IMR-90 (cell line): Measurements from ENCODE around the gene TMEM63B. TPM values are rescaled to one million over a fixed set of nuclear protein-coding genes. Genes with fewer than 3 reads are reported as not detected.
"Not testable (repeated sequence)": the region's sequence is repeated elsewhere in the genome, so short reads cannot be mapped to it uniquely, and the experiment has no call there.

Experiments
- ATAC-seq: fragments of 200-7000 bp; cut with Tn5 transposase; 2 replicates; pipeline ENCODE4 v1.9.1; 2020; ENCODE audit warnings: low read depth, mild to moderate bottlenecking, moderate library complexity
- BruUV-seq: library from RNA; stranded (reverse); fragments of 400-500 nt; replicated peaks from 2 replicates; lab custom pipeline; 2021; lab: Mats Ljungman, UMichigan
- CTCF ChIA-PET: fragments of 300-600 bp; formaldehyde crosslinking; extraction: SDS; loops from one replicate; lab custom pipeline; 2021; ENCODE audit warnings: antibody characterized with exemption; lab: Yijun Ruan, JAX
- POLR2A ChIA-PET: fragments of 300-600 bp; sonication (Branson Sonifier 250); formaldehyde crosslinking; loops from one replicate; lab custom pipeline; 2022; ENCODE audit warnings: antibody characterized with exemption; ENCODE audit not compliant: unreplicated experiment; lab: Charles Lee
- DNase-seq: peaks from one replicate; pipeline ENCODE4 v3.0.0; 2013
- H2AFZ ChIP-seq: replicated peaks from 2 replicates; pipeline ENCODE3; 2013; ENCODE audit warnings: low read length, mild to moderate bottlenecking; ENCODE audit not compliant: poor library complexity
- H2AK5ac ChIP-seq: 2 replicates; pipeline ENCODE4 v1.6.1; 2013; ENCODE audit warnings: low read depth, low read length, inconsistent platforms
- H2AK9ac ChIP-seq: replicated peaks from 2 replicates; pipeline ENCODE3; 2013; ENCODE audit warnings: mild to moderate bottlenecking, low read depth, low read length, moderate library complexity; ENCODE audit not compliant: poor library complexity
- H2BK120ac ChIP-seq: 2 replicates; pipeline ENCODE4 v1.6.1; 2013; ENCODE audit warnings: low read depth, low read length, inconsistent platforms
- H2BK15ac ChIP-seq: 3 replicates; pipeline ENCODE4 v1.6.1; 2013; ENCODE audit warnings: low read depth, low read length, inconsistent platforms
- H2BK20ac ChIP-seq: 2 replicates; pipeline ENCODE4 v1.6.1; 2013; ENCODE audit warnings: low read depth, mild to moderate bottlenecking, inconsistent platforms, low read length, moderate library complexity
- H2BK5ac ChIP-seq: 2 replicates; pipeline ENCODE4 v1.6.1; 2013; ENCODE audit warnings: mild to moderate bottlenecking, low read depth, low read length, inconsistent platforms; ENCODE audit not compliant: poor library complexity, severe bottlenecking
- H3K14ac ChIP-seq: replicated peaks from 2 replicates; pipeline ENCODE4 v1.6.1; 2013; ENCODE audit warnings: low read depth, low read length, inconsistent platforms
- H3K18ac ChIP-seq: 2 replicates; pipeline ENCODE4 v1.6.1; 2013; ENCODE audit warnings: low read depth, low read length, control low read depth
- H3K23ac ChIP-seq: 2 replicates; pipeline ENCODE4 v1.6.1; 2013; ENCODE audit warnings: low read depth, low read length, inconsistent platforms
- H3K27ac ChIP-seq: 2 replicates; pipeline ENCODE4 v1.5.1; 2013; ENCODE audit warnings: mild to moderate bottlenecking, control low read depth, low read length; ENCODE audit not compliant: insufficient read depth
- H3K27me3 ChIP-seq: 2 replicates; pipeline ENCODE4 v1.6.1; 2013; ENCODE audit warnings: low read length; ENCODE audit not compliant: control insufficient read depth, insufficient read depth
- H3K36me3 ChIP-seq: 2 replicates; pipeline ENCODE4 v1.6.1; 2013; ENCODE audit warnings: low read length, mixed read lengths; ENCODE audit not compliant: control insufficient read depth, insufficient read depth
- H3K4ac ChIP-seq: 2 replicates; pipeline ENCODE4 v1.6.1; 2013; ENCODE audit warnings: low read depth, low read length, inconsistent platforms
- H3K4me1 ChIP-seq: 2 replicates; pipeline ENCODE4 v1.6.1; 2013; ENCODE audit warnings: low read length, mixed read lengths; ENCODE audit not compliant: control insufficient read depth, insufficient read depth
- H3K4me2 ChIP-seq: 2 replicates; pipeline ENCODE4 v1.6.1; 2013; ENCODE audit warnings: low read depth, mild to moderate bottlenecking, control low read depth, low read length, moderate library complexity
- H3K4me3 ChIP-seq: 2 replicates; pipeline ENCODE4 v1.5.1; 2013; ENCODE audit warnings: low read depth, mild to moderate bottlenecking, control low read depth, low read length, moderate library complexity; ENCODE audit not compliant: insufficient read depth
- H3K56ac ChIP-seq: 2 replicates; pipeline ENCODE4 v1.6.1; 2013; ENCODE audit warnings: low read length, inconsistent platforms; ENCODE audit not compliant: insufficient read depth; ENCODE audit errors: extremely low read depth
- H3K79me1 ChIP-seq, 2 experiments: 2 replicates each; pipeline ENCODE4 v1.6.1; 2013; ENCODE audit warnings: low read length in 2 of 2, inconsistent platforms in 1 of 2, low read depth in 1 of 2
- H3K9ac ChIP-seq: 2 replicates; pipeline ENCODE4 v1.6.1; 2013; ENCODE audit warnings: low read depth, low read length, control low read depth
- H3K9me1 ChIP-seq: 2 replicates; pipeline ENCODE4 v1.6.1; 2013; ENCODE audit warnings: low read length, inconsistent platforms; ENCODE audit not compliant: insufficient read depth
- H3K9me3 ChIP-seq: 2 replicates; pipeline ENCODE4 v1.6.1; 2013; ENCODE audit warnings: low read length; ENCODE audit not compliant: control insufficient read depth, insufficient read depth
- H4K20me1 ChIP-seq: 2 replicates; pipeline ENCODE4 v1.6.1; 2013; ENCODE audit warnings: low read length, inconsistent platforms; ENCODE audit not compliant: insufficient read depth
- H4K5ac ChIP-seq: 2 replicates; pipeline ENCODE4 v1.6.1; 2013; ENCODE audit warnings: mild to moderate bottlenecking, low read depth, low read length, control low read depth
- H4K8ac ChIP-seq, 2 experiments: 2 replicates each; pipeline ENCODE4 v1.6.1; 2013; ENCODE audit warnings: low read depth in 2 of 2, low read length in 2 of 2, control low read depth in 1 of 2, inconsistent platforms in 1 of 2
- H4K91ac ChIP-seq: 2 replicates; pipeline ENCODE4 v1.6.1; 2013; ENCODE audit warnings: low read depth, low read length, inconsistent platforms; ENCODE audit not compliant: insufficient read depth
- BHLHE40 ChIP-seq: fragments of 150-350 bp; IDR thresholded peaks from 2 replicates; pipeline ENCODE4 v1.6.1; 2016; ENCODE audit warnings: mild to moderate bottlenecking, low read depth, low read length
- FOS ChIP-seq: fragments of 150-350 bp; IDR thresholded peaks from 2 replicates; pipeline ENCODE4 v1.6.1; 2016; ENCODE audit warnings: low read depth, low read length
- MAFK ChIP-seq: IDR thresholded peaks from 2 replicates; pipeline ENCODE4 v1.6.1; 2012; ENCODE audit warnings: low read depth, low read length, improper control_type of control experiment
- MAZ ChIP-seq: IDR thresholded peaks from 2 replicates; pipeline ENCODE4 v1.6.1; 2012; ENCODE audit warnings: low read depth, mild to moderate bottlenecking, low read length, improper control_type of control experiment, moderate library complexity, borderline replicate concordance
- RAD21 ChIP-seq: IDR thresholded peaks from 2 replicates; pipeline ENCODE4 v1.6.1; 2012; ENCODE audit warnings: low read length, improper control_type of control experiment
- RFX5 ChIP-seq: IDR thresholded peaks from 2 replicates; pipeline ENCODE4 v1.8.0; 2012; ENCODE audit warnings: low read depth, mild to moderate bottlenecking, low read length, moderate library complexity
- SMC3 ChIP-seq: fragments of 150-350 bp; IDR thresholded peaks from 2 replicates; pipeline ENCODE4 v1.6.1; 2016; ENCODE audit warnings: low read depth, mild to moderate bottlenecking, antibody characterized with exemption, low read length, moderate library complexity
- WGBS, 2 experiments: methylation state at CpG; one replicate each; pipeline versions ENCODE4 v1.1.5 to v1.1.7; 2013; ENCODE audit warnings: missing lambda C conversion rate in 2 of 2; ENCODE audit not compliant: insufficient read length in 1 of 2; ENCODE audit errors: extremely low coverage in 2 of 2; 5-methylcytosine and 5-hydroxymethylcytosine counted together
- dilution Hi-C: fragments of 300-500 bp; cut with HindIII; formaldehyde crosslinking; loops from one replicate; pipeline ENCODE4 v1.14.3; 2018; ENCODE audit warnings: low sequenced_read_pairs; ENCODE audit not compliant: unreplicated experiment
- in situ Hi-C: fragments of 300-500 bp; cut with MboI; formaldehyde crosslinking; loops from 3 replicates; pipeline ENCODE4 v1.14.3; 2019; ENCODE audit warnings: low sequenced_read_pairs, inconsistent platforms, mixed read lengths
- intact Hi-C: fragments of 100-400 bp; cut with micrococcal nuclease; formaldehyde crosslinking; loops from 2 replicates; pipeline ENCODE4 v1.10.0; 2022
- polyA plus RNA-seq, 3 experiments: library from polyadenylated mRNA; depleted of rRNA; stranded (reverse); fragments of >200 nt; gene quantifications; 2 replicates each; pipeline ENCODE4 v1.2.3, GENCODE V29; 2012; ENCODE audit warnings: low replicate concordance in 1 of 3
- total RNA-seq: library from RNA; depleted of rRNA; stranded (reverse); fragments of >200 nt; gene quantifications from 2 replicates; pipeline ENCODE4 v1.2.3, GENCODE V29; 2012
- TF ChIP-seq, protein P1 (sequence below): conservative IDR thresholded peaks from 2 replicates; pipeline ENCODE4 v1.5.1; 2012; ENCODE audit warnings: mild to moderate bottlenecking, low read depth, low read length, improper control_type of control experiment

Gene TMEM63B
- total and polyA plus RNA-seq, 2 of the 4 experiments (the other 2 are of a cell fraction): 12.2 to 42.6 TPM

DNA sequence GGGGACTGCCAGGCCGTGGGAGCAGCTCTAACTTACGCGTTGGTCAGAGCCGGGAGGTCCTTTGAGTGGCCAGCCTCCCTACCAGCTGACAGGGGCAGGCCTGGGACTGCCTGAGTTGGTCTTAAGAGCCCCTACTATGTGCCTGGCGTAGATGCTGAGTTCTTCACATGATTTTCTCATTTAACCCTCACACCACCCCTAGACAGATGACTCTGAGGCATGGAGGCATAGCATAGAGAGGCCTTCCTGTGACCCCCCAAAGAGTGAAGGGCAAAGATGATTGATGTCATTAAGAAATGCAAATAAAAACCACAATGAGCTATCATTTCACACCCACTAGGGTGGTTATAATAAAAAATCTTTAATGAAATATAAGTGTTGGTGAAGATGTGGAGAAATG is 36.9 kb upstream of the TMEM63B start:
- peaks cover 6% of the 10 kb centered on the region; the same call in 1 of the 2 replicates for H3K36me3 ChIP-seq
- no peak overlapping the region for H4K5ac ChIP-seq
- H3K9me1 ChIP-seq: no peaks in the 10 kb centered on the region
- H2AFZ ChIP-seq: no peak overlapping the region
- H2BK5ac ChIP-seq: no peak overlapping the region
- H3K79me1 ChIP-seq: no peaks in the 10 kb centered on the region; a peak in 2 of 4 replicates
- H4K91ac ChIP-seq: no peak overlapping the region
- ChIA-PET CTCF (no interaction called here), POLR2A (no interaction called here)
- H2BK20ac ChIP-seq: no peak overlapping the region
- intact Hi-C loops (no loop called here), dilution Hi-C loops (no loop called here), in situ Hi-C loops (no loop called here)
- BruUV-seq: no TSS peak
- H3K56ac ChIP-seq: no peak overlapping the region
- no peaks in the 10 kb centered on the region for H3K27me3 ChIP-seq
- no peaks in the 10 kb centered on the region; the same call in 1 of the 2 replicates for H4K20me1 ChIP-seq
- no peak overlapping the region for H2AK5ac ChIP-seq
- WGBS, 2 experiments: no CpG with 5 or more reads among the region's 5 CpGs
- no peak overlapping the region for H3K14ac ChIP-seq
- TF ChIP-seq MAFK (no peak), RAD21 (no peak), FOS (no peak), SMC3 (no peak), MAZ (no peak), RFX5 (no peak), BHLHE40 (no peak)
- TF ChIP-seq, protein P1, sequence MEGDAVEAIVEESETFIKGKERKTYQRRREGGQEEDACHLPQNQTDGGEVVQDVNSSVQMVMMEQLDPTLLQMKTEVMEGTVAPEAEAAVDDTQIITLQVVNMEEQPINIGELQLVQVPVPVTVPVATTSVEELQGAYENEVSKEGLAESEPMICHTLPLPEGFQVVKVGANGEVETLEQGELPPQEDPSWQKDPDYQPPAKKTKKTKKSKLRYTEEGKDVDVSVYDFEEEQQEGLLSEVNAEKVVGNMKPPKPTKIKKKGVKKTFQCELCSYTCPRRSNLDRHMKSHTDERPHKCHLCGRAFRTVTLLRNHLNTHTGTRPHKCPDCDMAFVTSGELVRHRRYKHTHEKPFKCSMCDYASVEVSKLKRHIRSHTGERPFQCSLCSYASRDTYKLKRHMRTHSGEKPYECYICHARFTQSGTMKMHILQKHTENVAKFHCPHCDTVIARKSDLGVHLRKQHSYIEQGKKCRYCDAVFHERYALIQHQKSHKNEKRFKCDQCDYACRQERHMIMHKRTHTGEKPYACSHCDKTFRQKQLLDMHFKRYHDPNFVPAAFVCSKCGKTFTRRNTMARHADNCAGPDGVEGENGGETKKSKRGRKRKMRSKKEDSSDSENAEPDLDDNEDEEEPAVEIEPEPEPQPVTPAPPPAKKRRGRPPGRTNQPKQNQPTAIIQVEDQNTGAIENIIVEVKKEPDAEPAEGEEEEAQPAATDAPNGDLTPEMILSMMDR: no peak
- no peak overlapping the region for H3K18ac ChIP-seq
- H3K4ac ChIP-seq: no peak overlapping the region
- H3K9me3 ChIP-seq: no peaks in the 10 kb centered on the region
- H3K4me1 ChIP-seq: peaks cover 5% of the 10 kb centered on the region; the same call in 1 of the 2 replicates
- H4K8ac ChIP-seq: no peak overlapping the region
- no peak overlapping the region for H3K4me3 ChIP-seq
- no peak overlapping the region for H2AK9ac ChIP-seq
- H3K27ac ChIP-seq: no peak overlapping the region
- H3K23ac ChIP-seq: no peak overlapping the region
- H3K4me2 ChIP-seq: no peak overlapping the region
- DNase-seq (no peak), ATAC-seq (no peak)
- no peak overlapping the region for H2BK120ac ChIP-seq
- no peak overlapping the region for H2BK15ac ChIP-seq
- H3K9ac ChIP-seq: no peak overlapping the region

DNA sequence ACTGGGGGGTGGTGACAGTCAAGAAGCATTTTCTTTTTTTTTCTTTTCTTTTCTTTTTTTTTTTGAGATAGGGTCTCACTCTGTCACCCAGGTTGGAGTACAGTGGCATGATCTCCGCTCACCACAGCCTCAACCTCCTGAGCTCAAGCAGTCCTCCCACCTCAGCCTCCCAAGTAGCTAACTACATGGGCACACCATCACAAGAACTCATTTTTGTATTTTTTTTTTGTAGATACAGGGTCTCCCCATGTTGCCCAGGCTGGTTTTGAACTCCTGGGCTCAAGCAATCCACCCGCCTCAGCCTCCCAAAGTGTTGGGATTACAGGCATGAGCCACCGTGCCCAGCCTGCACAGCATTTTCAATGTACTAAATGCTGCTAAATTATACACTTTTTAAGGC is 36.0 kb upstream of the TMEM63B start:
- BruUV-seq, dilution Hi-C loops, H3K14ac ChIP-seq: not testable (repeated sequence)

More for the DNA sequence above, 36.0 kb upstream of the TMEM63B start:
- in situ Hi-C loops, H2BK20ac ChIP-seq, H3K27me3 ChIP-seq, H3K4ac ChIP-seq, H2BK120ac ChIP-seq, H2BK5ac ChIP-seq, H2AK5ac ChIP-seq, H3K4me1 ChIP-seq, H3K18ac ChIP-seq, H3K4me3 ChIP-seq, H3K9me1 ChIP-seq, ATAC-seq, H3K23ac ChIP-seq, H4K91ac ChIP-seq, H3K9me3 ChIP-seq, H3K27ac ChIP-seq, H3K56ac ChIP-seq, H2BK15ac ChIP-seq, H3K36me3 ChIP-seq, H3K9ac ChIP-seq, H3K79me1 ChIP-seq, H4K20me1 ChIP-seq, H4K8ac ChIP-seq, intact Hi-C loops, H3K4me2 ChIP-seq, H2AFZ ChIP-seq, DNase-seq, H2AK9ac ChIP-seq, H4K5ac ChIP-seq, POLR2A ChIA-PET: not testable (repeated sequence)
- CTCF ChIA-PET: interaction anchor here (0.6 to 1.1 kb wide), 2 partner anchors 25 to 236 kb away, joined by 3 read pairs; no protein-coding TSS in a partner anchor
- WGBS, 2 experiments: no CpG with 5 or more reads among the region's 3 CpGs
